ENCODE data around the gene ARHGAP31. TPM values are rescaled to one million over a fixed set of nuclear protein-coding genes. Genes with fewer than 3 reads are reported as not detected.

The ARHGAP31 gene
- total RNA-seq, 1 experiment from 2014 or later: 0.48 TPM

- no peaks in the 10 kb centered on the region for H3K36me3 ChIP-seq (ENCODE audit: low read depth)
- no peaks in the 10 kb centered on the region for H4K20me1 ChIP-seq (ENCODE audit: insufficient read depth)
- intact Hi-C loops (cut with micrococcal nuclease; ENCODE audit: unreplicated experiment): no loop called here
- no peak overlapping the region for H3K4me2 ChIP-seq
- BruUV-seq (replicated peaks): no TSS peak
- H3K9me3 ChIP-seq (ENCODE audit: insufficient read depth, low read depth): no peaks in the 10 kb centered on the region
- no peak overlapping the region for H3K4me3 ChIP-seq
- H3F3A ChIP-seq (ENCODE audit: insufficient read depth, low read depth): no peaks in the 10 kb centered on the region
- no peaks in the 10 kb centered on the region for H3K4me1 ChIP-seq (replicated peaks; ENCODE audit: insufficient read depth)
- TF ChIP-seq, protein P1, sequence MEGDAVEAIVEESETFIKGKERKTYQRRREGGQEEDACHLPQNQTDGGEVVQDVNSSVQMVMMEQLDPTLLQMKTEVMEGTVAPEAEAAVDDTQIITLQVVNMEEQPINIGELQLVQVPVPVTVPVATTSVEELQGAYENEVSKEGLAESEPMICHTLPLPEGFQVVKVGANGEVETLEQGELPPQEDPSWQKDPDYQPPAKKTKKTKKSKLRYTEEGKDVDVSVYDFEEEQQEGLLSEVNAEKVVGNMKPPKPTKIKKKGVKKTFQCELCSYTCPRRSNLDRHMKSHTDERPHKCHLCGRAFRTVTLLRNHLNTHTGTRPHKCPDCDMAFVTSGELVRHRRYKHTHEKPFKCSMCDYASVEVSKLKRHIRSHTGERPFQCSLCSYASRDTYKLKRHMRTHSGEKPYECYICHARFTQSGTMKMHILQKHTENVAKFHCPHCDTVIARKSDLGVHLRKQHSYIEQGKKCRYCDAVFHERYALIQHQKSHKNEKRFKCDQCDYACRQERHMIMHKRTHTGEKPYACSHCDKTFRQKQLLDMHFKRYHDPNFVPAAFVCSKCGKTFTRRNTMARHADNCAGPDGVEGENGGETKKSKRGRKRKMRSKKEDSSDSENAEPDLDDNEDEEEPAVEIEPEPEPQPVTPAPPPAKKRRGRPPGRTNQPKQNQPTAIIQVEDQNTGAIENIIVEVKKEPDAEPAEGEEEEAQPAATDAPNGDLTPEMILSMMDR (conservative IDR thresholded peaks at IDR 0.05): no peak
- no peak for TF ChIP-seq EZH2 (IDR thresholded peaks at IDR 0.05; ENCODE audit: low read depth)
- H3K27me3 ChIP-seq (ENCODE audit: insufficient read depth, low read depth): no peaks in the 10 kb centered on the region
- H3K79me2 ChIP-seq (ENCODE audit: low read depth): no peaks in the 10 kb centered on the region
- no peak overlapping the region for H2AFZ ChIP-seq
- no peak for DNase-seq
- POLR2A ChIA-PET (ENCODE audit: unreplicated experiment): no interaction called here
- H3K27ac ChIP-seq: no peak overlapping the region
- H3K9me2 ChIP-seq (ENCODE audit: insufficient read depth): no peaks in the 10 kb centered on the region
- CTCF ChIA-PET: no interaction called here
Measured at GRCh38 chr3:119276680-119277079, 17.5 kb upstream of the ARHGAP31 start.

DNA sequence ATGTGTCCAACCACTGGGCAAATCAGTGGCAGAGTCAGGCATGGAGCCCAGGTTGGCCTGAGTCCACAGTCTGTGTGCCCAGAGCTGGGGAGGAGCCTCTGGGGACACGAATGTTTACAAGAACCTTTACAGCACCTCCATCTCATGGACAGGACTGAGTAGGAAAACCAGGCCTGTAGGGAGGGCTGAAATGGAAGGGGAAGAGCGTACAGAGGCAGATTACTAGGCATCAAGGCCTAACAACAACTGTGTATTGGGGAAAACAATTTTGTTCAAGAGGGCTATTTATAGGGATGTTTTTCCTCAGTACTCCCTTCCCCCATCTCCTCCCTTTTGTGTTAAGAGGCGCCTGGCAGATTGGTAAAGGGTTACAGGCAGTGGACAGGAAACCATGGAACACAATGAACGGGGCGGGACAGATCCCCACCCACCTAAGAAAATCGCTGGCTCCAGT, 15.1 kb upstream of the ARHGAP31 start:
- H3K79me2 ChIP-seq (ENCODE audit: low read depth): no peaks in the 10 kb centered on the region
- no peaks in the 10 kb centered on the region for H3K27me3 ChIP-seq (ENCODE audit: insufficient read depth, low read depth)
- H3K36me3 ChIP-seq (ENCODE audit: low read depth): no peaks in the 10 kb centered on the region
- H3F3A ChIP-seq (ENCODE audit: insufficient read depth, low read depth): no peaks in the 10 kb centered on the region
- no peaks in the 10 kb centered on the region for H3K9me3 ChIP-seq (ENCODE audit: insufficient read depth, low read depth)
- ChIA-PET CTCF (no interaction called here), POLR2A (ENCODE audit: unreplicated experiment) (interaction anchor here (0.7 kb wide), 1 partner anchor 33 kb away, joined by 4 read pairs; no protein-coding TSS in a partner anchor)
- H3K9me2 ChIP-seq (ENCODE audit: insufficient read depth): no peaks in the 10 kb centered on the region
- intact Hi-C loops (cut with micrococcal nuclease; ENCODE audit: unreplicated experiment): no loop called here
- no TSS peak for BruUV-seq (replicated peaks)
- no peak overlapping the region for H2AFZ ChIP-seq
- H3K27ac ChIP-seq: no peak overlapping the region
- no peak for DNase-seq
- no peaks in the 10 kb centered on the region for H3K4me1 ChIP-seq (replicated peaks; ENCODE audit: insufficient read depth)
- no peak overlapping the region for H3K4me2 ChIP-seq
- no peaks in the 10 kb centered on the region; the same call in 1 of the 2 replicates for H4K20me1 ChIP-seq (ENCODE audit: insufficient read depth)
- no peak for TF ChIP-seq EZH2 (IDR thresholded peaks at IDR 0.05; ENCODE audit: low read depth)
- no peak overlapping the region for H3K4me3 ChIP-seq

GRCh38 chr3:119279584-119280243, 14.5 kb upstream of the ARHGAP31 start:
- H3K4me3 ChIP-seq: no peak overlapping the region

More at GRCh38 chr3:119279584-119280243, 14.5 kb upstream of the ARHGAP31 start:
- H3K27ac ChIP-seq: no peak overlapping the region
- POLR2A ChIA-PET (ENCODE audit: unreplicated experiment): interaction anchor here (0.7 kb wide), 1 partner anchor 33 kb away, joined by 4 read pairs; no protein-coding TSS in a partner anchor
- no peaks in the 10 kb centered on the region for H3K4me1 ChIP-seq (replicated peaks; ENCODE audit: insufficient read depth)
- H3K36me3 ChIP-seq (ENCODE audit: low read depth): no peaks in the 10 kb centered on the region
- TF ChIP-seq, protein P1 (conservative IDR thresholded peaks at IDR 0.05): no peak
- TF ChIP-seq EZH2 (IDR thresholded peaks at IDR 0.05; ENCODE audit: low read depth): no peak
- H4K20me1 ChIP-seq (ENCODE audit: insufficient read depth): no peaks in the 10 kb centered on the region; the same call in 1 of the 2 replicates
- H3K27me3 ChIP-seq (ENCODE audit: insufficient read depth, low read depth): no peaks in the 10 kb centered on the region
- CTCF ChIA-PET: no interaction called here
- no peaks in the 10 kb centered on the region for H3K9me3 ChIP-seq (ENCODE audit: insufficient read depth, low read depth)
- H3K9me2 ChIP-seq (ENCODE audit: insufficient read depth): no peaks in the 10 kb centered on the region
- BruUV-seq (replicated peaks): no TSS peak
- H2AFZ ChIP-seq: no peak overlapping the region
- no peaks in the 10 kb centered on the region for H3K79me2 ChIP-seq (ENCODE audit: low read depth)
- H3F3A ChIP-seq (ENCODE audit: insufficient read depth, low read depth): no peaks in the 10 kb centered on the region
- DNase-seq: no peak
- intact Hi-C loops (cut with micrococcal nuclease; ENCODE audit: unreplicated experiment): loop anchor here (1.0 kb wide), 1 partner anchor 106 kb away; no protein-coding TSS in a partner anchor
- no peak overlapping the region for H3K4me2 ChIP-seq
